Activated B cell treated with CpG ODN at 0.5 μM for 24 hours (primary cell): ENCODE results near the gene STAG2. TPM values are rescaled to one million over a fixed set of nuclear protein-coding genes. Genes with fewer than 3 reads are reported as not detected.
"Not testable (repeated sequence)": the region's sequence is repeated elsewhere in the genome, so short reads cannot be mapped to it uniquely, and the experiment has no call there.

Experiments used
- ATAC-seq: fragments of 200-7000 bp; cut with Tn5 transposase; one replicate; pipeline ENCODE4 v1.10.0; 2021; ENCODE audit warnings: low read depth, mild to moderate bottlenecking, moderate library complexity
- CTCF ChIA-PET: fragments of 350-600 bp; sonication (Branson Sonifier 250); formaldehyde crosslinking; loops from one replicate; lab custom pipeline; 2021; ENCODE audit warnings: antibody characterized with exemption; lab: Charles Lee
- POLR2A ChIA-PET: fragments of 350-600 bp; sonication (Branson Sonifier 250); formaldehyde crosslinking; loops from one replicate; lab custom pipeline; 2021; ENCODE audit warnings: antibody characterized with exemption; lab: Charles Lee
- DNase-seq: peaks from one replicate; pipeline ENCODE4 v3.0.0; 2022
- H3K27ac Mint-ChIP-seq: one replicate; pipeline ENCODE4 v1.8.0; 2020; ENCODE audit warnings: mixed read lengths
- H3K27me3 Mint-ChIP-seq: one replicate; pipeline ENCODE4 v1.8.0; 2021; ENCODE audit warnings: mixed read lengths
- H3K36me3 Mint-ChIP-seq: one replicate; pipeline ENCODE4 v1.8.0; 2021; ENCODE audit warnings: low read depth, mixed read lengths
- H3K4me1 Mint-ChIP-seq: one replicate; pipeline ENCODE4 v1.8.0; 2021; ENCODE audit warnings: mixed read lengths
- H3K4me3 Mint-ChIP-seq: one replicate; pipeline ENCODE4 v1.8.0; 2020; ENCODE audit warnings: mild to moderate bottlenecking, mixed read lengths
- H3K9me3 Mint-ChIP-seq: one replicate; pipeline ENCODE4 v1.8.0; 2020; ENCODE audit warnings: mixed read lengths
- CTCF ChIP-seq: fragments of 200-600 bp; IDR thresholded peaks from one replicate; pipeline ENCODE4 v1.8.0; 2022; ENCODE audit warnings: antibody characterized with exemption, mild to moderate bottlenecking
- intact Hi-C: fragments of 100-400 bp; cut with micrococcal nuclease; formaldehyde crosslinking; loops from one replicate; pipeline ENCODE4 v1.15.1; 2024
- total RNA-seq: library from RNA; stranded (reverse); gene quantifications from 2 replicates; pipeline ENCODE4 v1.2.3, GENCODE V29; 2022

Gene STAG2
- total RNA-seq, 1 donor from 2014 or later = 86.6 TPM

GRCh38 chrX:124087000-124087746 lies 125.7 kb downstream of the STAG2 start:
- POLR2A ChIA-PET = no interaction called here
- DNase-seq (no peak), ATAC-seq (no peak)
- H3K27ac Mint-ChIP-seq = no peak overlapping the region
- CTCF ChIA-PET = no interaction called here
- no peaks in the 10 kb centered on the region for H3K4me1 Mint-ChIP-seq
- no peak overlapping the region for H3K4me3 Mint-ChIP-seq
- peaks cover 69% of the 10 kb centered on the region for H3K36me3 Mint-ChIP-seq
- H3K9me3 Mint-ChIP-seq = no peaks in the 10 kb centered on the region
- H3K27me3 Mint-ChIP-seq = no peaks in the 10 kb centered on the region
- TF ChIP-seq CTCF = no peak
- intact Hi-C loops = no loop called here

- ATAC-seq = no peak
- intact Hi-C loops = no loop called here
- no peak overlapping the region for H3K27ac Mint-ChIP-seq
- H3K27me3 Mint-ChIP-seq = no peaks in the 10 kb centered on the region
- ChIA-PET CTCF (no interaction called here), POLR2A (no interaction called here)
- H3K9me3 Mint-ChIP-seq = no peaks in the 10 kb centered on the region
- peaks cover 65% of the 10 kb centered on the region for H3K36me3 Mint-ChIP-seq
- H3K4me3 Mint-ChIP-seq = no peak overlapping the region
- no peak for DNase-seq
- H3K4me1 Mint-ChIP-seq = no peaks in the 10 kb centered on the region
- TF ChIP-seq CTCF = no peak
These were observed 131.7 kb downstream of the STAG2 start for GRCh38 chrX:124093222-124093621.

- intact Hi-C loops = no loop called here
- POLR2A ChIA-PET = no interaction called here
- ATAC-seq (no peak), DNase-seq (no peak)
- Mint-ChIP-seq H3K4me3 (no peak overlapping the region), H3K36me3 (peaks cover 57% of the 10 kb centered on the region), H3K27ac (no peak overlapping the region), H3K27me3 (no peaks in the 10 kb centered on the region), H3K4me1 (no peaks in the 10 kb centered on the region), H3K9me3 (no peaks in the 10 kb centered on the region)
- CTCF ChIA-PET = no interaction called here
- TF ChIP-seq CTCF = no peak
These were observed 135.6 kb downstream of the STAG2 start for GRCh38 chrX:124097116-124097515.

- ATAC-seq = peak; percentile 56
- Mint-ChIP-seq H3K36me3 (peaks cover 55% of the 10 kb centered on the region), H3K27me3 (no peaks in the 10 kb centered on the region), H3K4me3 (no peak overlapping the region), H3K27ac (no peak overlapping the region), H3K9me3 (no peaks in the 10 kb centered on the region), H3K4me1 (no peaks in the 10 kb centered on the region)
- CTCF ChIA-PET = no interaction called here
- POLR2A ChIA-PET = no interaction called here
- TF ChIP-seq CTCF = no peak
- DNase-seq = no peak
- intact Hi-C loops = no loop called here
These were observed 136.6 kb downstream of the STAG2 start for GRCh38 chrX:124098089-124098488.

- DNase-seq = no peak
- no peaks in the 10 kb centered on the region for H3K4me1 Mint-ChIP-seq
- no peak for ATAC-seq
- POLR2A ChIA-PET = no interaction called here
- CTCF ChIA-PET = no interaction called here
- no peaks in the 10 kb centered on the region for H3K9me3 Mint-ChIP-seq
- no peak overlapping the region for H3K4me3 Mint-ChIP-seq
- no peaks in the 10 kb centered on the region for H3K27me3 Mint-ChIP-seq
- TF ChIP-seq CTCF = no peak
- H3K27ac Mint-ChIP-seq = no peak overlapping the region
- peaks cover 31% of the 10 kb centered on the region for H3K36me3 Mint-ChIP-seq
- intact Hi-C loops = no loop called here
These were observed 142.5 kb downstream of the STAG2 start for GRCh38 chrX:124103966-124104365.

GRCh38 chrX:124104512-124104911 lies 143.0 kb downstream of the STAG2 start:
- POLR2A ChIA-PET, H3K4me1 Mint-ChIP-seq, CTCF ChIA-PET, H3K27me3 Mint-ChIP-seq, ATAC-seq, DNase-seq, intact Hi-C loops, H3K4me3 Mint-ChIP-seq, H3K27ac Mint-ChIP-seq, H3K9me3 Mint-ChIP-seq: not testable (repeated sequence)
- peaks cover 28% of the 10 kb centered on the region for H3K36me3 Mint-ChIP-seq
